HepG2 (cell line): ENCODE data around the gene PLD3. TPM values are rescaled to one million over a fixed set of nuclear protein-coding genes. Genes with fewer than 3 reads are reported as not detected.

Experiments used
- HNF1B ChIP-seq: sonication (generic); formaldehyde crosslinking; IDR thresholded peaks from 2 replicates; pipeline ENCODE4 v1.5.1; 2020; ENCODE audit warnings: mild to moderate bottlenecking, moderate library complexity, missing genetic modification reagents
- IKZF5 ChIP-seq: IDR thresholded peaks from 2 replicates; pipeline ENCODE4 v1.6.1; 2018; ENCODE audit warnings: missing genetic modification reagents, mild to moderate bottlenecking, missing compliant biosample characterization
- KIAA2018 ChIP-seq: sonication (generic); formaldehyde crosslinking; IDR thresholded peaks from 2 replicates; pipeline ENCODE4 v1.5.0; 2020; ENCODE audit warnings: mild to moderate bottlenecking, missing genetic modification reagents, borderline replicate concordance
- SETDB1 ChIP-seq: sonication (generic); formaldehyde crosslinking; IDR thresholded peaks from 2 replicates; pipeline ENCODE4 v1.5.1; 2020; ENCODE audit warnings: missing genetic modification reagents, mild to moderate bottlenecking, borderline replicate concordance
- SMYD3 ChIP-seq: sonication (generic); formaldehyde crosslinking; IDR thresholded peaks from 2 replicates; pipeline ENCODE4 v1.8.1; 2023; ENCODE audit warnings: mild to moderate bottlenecking, missing genetic modification reagents
- ZBTB1 ChIP-seq: sonication (generic); formaldehyde crosslinking; IDR thresholded peaks from 2 replicates; pipeline ENCODE4 v1.4.0; 2020; ENCODE audit warnings: missing genetic modification reagents, borderline replicate concordance
- ZBTB20 ChIP-seq: sonication (generic); formaldehyde crosslinking; IDR thresholded peaks from 2 replicates; pipeline ENCODE4 v1.8.1; 2023; ENCODE audit warnings: missing genetic modification reagents, low read depth, mild to moderate bottlenecking, borderline replicate concordance
- ZNF513 ChIP-seq: sonication (generic); formaldehyde crosslinking; conservative IDR thresholded peaks from 2 replicates; pipeline ENCODE4 v1.5.0; 2020; ENCODE audit warnings: missing genetic modification reagents
- ZNF567 ChIP-seq: sonication (generic); formaldehyde crosslinking; IDR thresholded peaks from 2 replicates; pipeline ENCODE4 v1.8.1; 2023; ENCODE audit warnings: mild to moderate bottlenecking, missing genetic modification reagents, borderline replicate concordance
- ZNF790 ChIP-seq: sonication (generic); formaldehyde crosslinking; IDR thresholded peaks from 2 replicates; pipeline ENCODE4 v1.8.0; 2022; ENCODE audit warnings: missing genetic modification reagents, mild to moderate bottlenecking, borderline replicate concordance
- polyA plus RNA-seq, 8 experiments: library from polyadenylated mRNA; depleted of rRNA in 3 of 8; stranded (reverse) in 7 of 8; unstranded in 1 of 8; fragments of >200 nt; fragmentation: Illumina TruSeq in 4 of 8; extraction: Trizol in 4 of 8; gene quantifications; 2 replicates each; pipeline versions ENCODE4 v1.2.1 to v1.2.3, GENCODE V29; 2011 to 2016; ENCODE audit warnings: low read depth in 4 of 8, missing spikeins in 1 of 8, mixed read lengths in 1 of 8; ENCODE audit not compliant: insufficient read depth in 1 of 8
- total RNA-seq, 5 experiments: library from RNA; depleted of rRNA; stranded (reverse); fragments of >200 nt; fragmentation: Illumina TruSeq; extraction: Trizol; gene quantifications; 2 replicates each; pipeline ENCODE4 v1.2.3, GENCODE V29; 2016; ENCODE audit warnings: low read depth in 1 of 5
- TF ChIP-seq, protein P1 (sequence below): sonication (generic); formaldehyde crosslinking; IDR thresholded peaks from 2 replicates; pipeline ENCODE4 v1.8.0; 2022; ENCODE audit warnings: missing genetic modification reagents, mild to moderate bottlenecking, inconsistent platforms, borderline replicate concordance
- TF ChIP-seq, protein P2 (sequence below): sonication (generic); formaldehyde crosslinking; IDR thresholded peaks from 2 replicates; pipeline ENCODE4 v1.4.0; 2020; ENCODE audit warnings: missing genetic modification reagents

Gene PLD3
- total and polyA plus RNA-seq, 2 of the 13 experiments (the other 11 are each of a cell fraction or from before 2014, with no cell fraction given): 45.7 to 164 TPM

- TF ChIP-seq KIAA2018 (CRISPR knock-in tag) (no peak), SMYD3 (CRISPR knock-in tag) (no peak), ZBTB20 (CRISPR knock-in tag) (0 out of 2 replicates have a peak, but pooled peaks have one; percentile 26), HNF1B (CRISPR knock-in tag) (peak; percentile 79; the same call in 1 of the 2 replicates), ZNF513 (CRISPR knock-in tag) (no peak), IKZF5 (peak; percentile 29; the same call in 1 of the 2 replicates), ZNF567 (peak; percentile 7; the same call in 1 of the 2 replicates), ZNF790 (CRISPR knock-in tag) (peak; percentile 89; the same call in 1 of the 2 replicates), ZBTB1 (CRISPR knock-in tag) (no peak), SETDB1 (CRISPR knock-in tag) (no peak)
- TF ChIP-seq, protein P1, sequence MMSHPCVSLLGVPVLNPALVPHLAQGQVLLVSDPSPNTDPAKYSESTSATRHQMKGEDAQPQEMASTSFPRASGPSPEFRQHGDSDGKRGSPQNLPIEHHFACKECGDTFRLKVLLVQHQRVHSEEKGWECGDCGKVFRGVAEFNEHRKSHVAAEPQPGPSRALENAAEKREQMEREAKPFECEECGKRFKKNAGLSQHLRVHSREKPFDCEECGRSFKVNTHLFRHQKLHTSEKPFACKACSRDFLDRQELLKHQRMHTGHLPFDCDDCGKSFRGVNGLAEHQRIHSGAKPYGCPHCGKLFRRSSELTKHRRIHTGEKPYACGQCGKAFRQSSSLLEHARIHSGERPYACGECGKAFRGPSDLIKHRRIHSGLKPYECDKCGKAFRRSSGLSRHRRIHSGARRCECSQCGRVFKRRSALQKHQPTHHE: peak; percentile 30; the same call in 1 of the 2 replicates
- TF ChIP-seq, protein P2, sequence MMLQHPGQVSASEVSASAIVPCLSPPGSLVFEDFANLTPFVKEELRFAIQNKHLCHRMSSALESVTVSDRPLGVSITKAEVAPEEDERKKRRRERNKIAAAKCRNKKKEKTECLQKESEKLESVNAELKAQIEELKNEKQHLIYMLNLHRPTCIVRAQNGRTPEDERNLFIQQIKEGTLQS: 0 out of 2 replicates have a peak, but pooled peaks have one; percentile 23
Observed at GRCh38 chr19:40425450-40426287, 77.2 kb downstream of the PLD3 start, which contains the start of gene SERTAD1 (continued).
